ENCODE data around the gene PRPH. TPM values are rescaled to one million over a fixed set of nuclear protein-coding genes. Genes with fewer than 3 reads are reported as not detected.
"Not testable (repeated sequence)": the region's sequence is repeated elsewhere in the genome, so short reads cannot be mapped to it uniquely, and the experiment has no call there.

The PRPH gene
- total RNA-seq, 1 donor from 2014 or later: 3.7 TPM

DNA sequence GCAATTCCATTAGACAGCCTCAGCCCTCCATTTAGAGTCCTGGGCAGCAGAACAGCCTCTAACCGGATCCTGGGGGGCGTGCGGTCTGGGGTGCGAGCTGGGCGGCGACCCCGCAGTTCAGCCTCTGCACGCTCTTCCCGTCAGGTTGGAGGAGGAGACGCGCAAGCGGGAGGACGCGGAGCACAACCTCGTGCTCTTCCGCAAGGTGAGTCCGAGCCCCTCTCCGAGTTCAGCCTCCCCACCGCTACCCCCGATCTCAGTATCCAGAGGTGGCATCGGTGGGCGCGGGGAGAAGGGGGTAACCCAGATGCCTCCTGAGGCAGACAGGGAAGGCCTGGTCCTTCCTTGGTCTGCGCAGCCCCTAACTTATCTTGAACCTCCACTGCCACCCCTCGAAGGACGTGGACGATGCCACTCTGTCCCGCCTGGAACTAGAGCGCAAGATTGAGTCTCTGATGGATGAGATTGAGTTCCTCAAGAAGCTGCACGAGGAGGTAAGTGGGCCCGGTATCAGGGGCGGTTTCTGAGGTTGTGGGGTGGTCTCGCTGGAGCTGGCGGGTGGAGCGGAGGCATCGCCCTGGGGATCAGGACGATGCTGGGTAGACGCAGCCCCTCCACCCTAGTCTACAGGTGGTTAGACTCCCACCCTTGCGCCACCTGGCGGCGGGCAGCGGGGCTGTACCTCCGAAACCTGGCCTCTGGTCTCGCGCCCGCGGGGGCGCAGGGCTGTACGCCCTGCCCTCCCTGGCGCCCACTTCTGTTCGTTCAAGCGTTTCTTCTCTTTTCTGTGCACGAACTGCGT lies 1.3 kb downstream of the PRPH start:
- DNase-seq (ENCODE audit: low spot score) (no peak), ATAC-seq (no peak)
- intact Hi-C loops (cut with DNase I): no loop called here

DNA sequence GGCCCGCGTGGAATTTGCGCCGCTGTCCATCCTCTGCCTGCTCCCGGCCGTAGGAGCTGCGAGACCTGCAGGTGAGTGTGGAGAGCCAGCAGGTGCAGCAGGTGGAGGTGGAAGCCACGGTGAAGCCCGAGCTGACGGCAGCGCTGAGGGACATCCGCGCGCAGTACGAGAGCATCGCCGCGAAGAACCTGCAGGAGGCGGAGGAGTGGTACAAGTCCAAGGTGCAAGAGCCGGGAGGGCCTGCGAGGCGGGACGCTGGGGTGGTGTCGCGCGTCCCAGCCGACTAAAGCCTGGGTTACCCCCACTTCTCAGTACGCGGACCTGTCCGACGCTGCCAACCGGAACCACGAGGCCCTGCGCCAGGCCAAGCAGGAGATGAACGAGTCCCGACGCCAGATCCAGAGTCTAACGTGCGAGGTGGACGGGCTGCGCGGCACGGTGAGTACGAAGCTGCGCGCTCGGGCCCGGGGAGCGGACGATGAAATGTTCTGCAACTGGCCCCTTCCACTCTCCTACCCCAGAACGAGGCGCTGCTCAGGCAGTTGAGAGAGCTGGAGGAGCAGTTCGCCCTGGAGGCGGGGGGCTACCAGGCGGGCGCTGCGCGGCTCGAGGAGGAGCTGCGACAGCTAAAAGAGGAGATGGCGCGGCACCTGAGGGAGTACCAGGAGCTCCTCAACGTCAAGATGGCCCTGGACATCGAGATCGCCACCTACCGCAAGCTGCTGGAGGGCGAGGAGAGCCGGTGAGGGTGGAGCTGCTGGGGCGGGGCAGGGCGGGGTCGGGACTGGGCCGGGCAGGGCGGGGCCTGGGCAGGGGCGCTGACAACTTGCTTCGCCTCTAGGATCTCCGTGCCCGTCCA lies 2.1 kb downstream of the PRPH start:
- DNase-seq (ENCODE audit: low spot score): no peak
- no peak for ATAC-seq
- intact Hi-C loops (cut with DNase I): no loop called here

- no peak for ATAC-seq
- intact Hi-C loops (cut with DNase I): no loop called here
- no peak for DNase-seq (ENCODE audit: low spot score)
Observed at GRCh38 chr12:49297695-49298060, 2.7 kb downstream of the PRPH start.

- intact Hi-C loops (cut with DNase I): no loop called here
- ATAC-seq (no peak), DNase-seq (ENCODE audit: low spot score) (no peak)
Observed at GRCh38 chr12:49298160-49298559, 3.2 kb downstream of the PRPH start.

DNA sequence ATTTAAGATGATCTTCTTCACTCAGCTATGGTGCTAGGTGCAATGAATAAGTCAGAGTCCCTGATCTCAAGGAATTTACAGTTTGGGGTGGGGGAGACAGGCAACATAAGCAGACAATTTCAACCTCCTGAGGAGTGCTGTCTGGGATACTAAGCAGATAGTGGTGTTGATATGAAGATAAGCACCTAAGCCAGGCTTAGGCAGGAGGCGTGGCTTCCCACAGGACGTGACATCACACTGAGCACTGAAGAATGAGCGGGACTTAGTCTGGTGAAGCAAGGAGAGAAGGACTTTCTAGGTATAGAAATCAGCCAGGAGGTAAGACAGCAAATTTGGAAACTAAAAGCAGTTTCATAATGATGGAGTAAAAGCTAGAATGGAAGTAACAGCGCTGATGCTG lies 6.8 kb downstream of the PRPH start:
- intact Hi-C loops (cut with DNase I): no loop called here
- DNase-seq (ENCODE audit: low spot score) (no peak), ATAC-seq (no peak)

GRCh38 chr12:49304161-49304560 lies 9.2 kb downstream of the PRPH start:
- ATAC-seq (no peak), DNase-seq (ENCODE audit: low spot score) (no peak)

GRCh38 chr12:49305762-49306510 lies 11.0 kb downstream of the PRPH start:
- ATAC-seq: no peak
- intact Hi-C loops (cut with DNase I): no loop called here
- no peak for DNase-seq (ENCODE audit: low spot score)

More at GRCh38 chr12:49304161-49304560, 9.2 kb downstream of the PRPH start:
- intact Hi-C loops (cut with DNase I): no loop called here

- intact Hi-C loops (cut with DNase I): no loop called here
- ATAC-seq (no peak), DNase-seq (ENCODE audit: low spot score) (no peak)
Observed at GRCh38 chr12:49309386-49309785, 14.4 kb downstream of the PRPH start.

DNA sequence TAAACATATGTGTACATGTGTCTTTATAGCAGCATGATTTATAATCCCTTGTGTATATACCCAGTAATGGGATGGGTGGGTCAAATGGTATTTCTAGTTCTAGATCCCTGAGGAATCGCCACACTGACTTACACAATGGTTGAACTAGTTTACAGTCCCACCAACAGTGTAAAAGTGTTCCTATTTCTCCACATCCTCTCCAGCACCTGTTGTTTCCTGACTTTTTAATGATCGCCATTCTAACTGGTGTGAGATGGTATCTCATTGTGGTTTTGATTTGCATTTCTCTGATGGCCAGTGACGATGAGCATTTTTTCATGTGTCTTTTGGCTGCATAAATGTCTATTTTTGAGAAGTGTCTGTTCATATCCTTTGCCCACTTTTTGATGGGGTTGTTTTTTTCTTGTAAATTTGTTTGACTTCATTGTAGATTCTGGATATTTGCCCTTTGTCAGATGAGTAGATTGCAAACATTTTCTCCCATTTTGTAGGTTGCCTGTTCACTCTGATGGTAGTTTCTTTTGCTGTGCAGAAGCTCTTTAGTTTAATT lies 15.6 kb downstream of the PRPH start:
- ATAC-seq; DNase-seq (ENCODE audit: low spot score); intact Hi-C loops (cut with DNase I): not testable (repeated sequence)

DNA sequence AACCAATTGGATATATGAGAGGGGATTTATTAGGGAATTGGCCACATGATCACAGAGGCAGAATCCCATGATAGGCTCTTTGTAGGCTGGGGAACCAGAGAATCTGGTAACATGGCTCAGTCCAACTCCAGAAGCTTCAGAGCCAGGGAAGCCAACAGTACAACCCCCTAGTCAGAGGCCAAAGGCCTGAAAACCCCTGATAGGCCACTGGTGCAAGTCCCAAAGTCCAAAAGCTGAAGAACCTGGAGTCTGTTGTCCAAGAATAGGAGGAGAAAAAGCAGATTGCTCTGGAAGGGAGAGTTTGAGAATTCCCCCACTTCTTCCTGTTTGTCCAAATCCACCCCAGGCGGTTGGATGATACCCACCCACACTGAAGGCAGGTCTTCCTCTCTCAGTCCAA lies 19.9 kb downstream of the PRPH start:
- DNase-seq (ENCODE audit: low spot score): no peak
- no peak for ATAC-seq
- intact Hi-C loops (cut with DNase I): no loop called here

GRCh38 chr12:49317118-49317517 lies 22.2 kb downstream of the PRPH start:
- DNase-seq (ENCODE audit: low spot score); intact Hi-C loops (cut with DNase I): not testable (repeated sequence)

DNA sequence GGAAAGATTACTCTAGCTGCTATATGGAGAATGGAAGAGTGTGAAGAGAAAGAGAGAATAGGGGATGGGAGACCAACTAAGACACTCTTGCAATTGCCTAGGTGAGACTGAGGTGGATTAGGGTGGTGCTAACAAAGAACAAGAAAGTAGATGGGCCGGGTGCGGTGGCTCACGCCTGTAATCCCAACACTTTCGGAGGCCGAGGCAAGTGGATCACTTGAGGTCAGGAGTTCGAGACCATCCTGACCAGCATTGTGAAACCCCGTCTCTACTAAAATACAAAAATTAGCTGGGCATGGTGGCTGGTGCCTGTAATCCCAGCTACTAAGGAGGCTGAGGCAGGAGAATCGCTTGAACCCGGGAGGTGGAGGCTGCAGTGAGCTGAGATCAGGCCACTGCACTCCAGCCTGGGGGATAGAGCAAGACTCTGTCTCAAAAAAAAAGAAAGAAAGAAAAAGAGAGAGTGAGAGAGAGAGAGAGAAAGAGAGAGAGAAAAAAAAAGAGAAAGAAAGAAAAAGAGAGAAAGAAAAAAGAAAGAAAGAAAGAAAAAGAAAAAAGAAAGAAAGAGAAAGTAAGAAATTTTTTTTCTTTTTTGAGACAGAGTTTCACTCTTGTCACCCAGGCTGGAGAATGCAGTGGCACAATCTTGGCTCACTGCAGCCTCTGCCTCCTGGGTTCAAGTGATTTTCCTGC lies 25.6 kb downstream of the PRPH start:
- ATAC-seq; intact Hi-C loops (cut with DNase I); DNase-seq (ENCODE audit: low spot score): not testable (repeated sequence)

More at GRCh38 chr12:49317118-49317517, 22.2 kb downstream of the PRPH start:
- ATAC-seq: not testable (repeated sequence)

DNA sequence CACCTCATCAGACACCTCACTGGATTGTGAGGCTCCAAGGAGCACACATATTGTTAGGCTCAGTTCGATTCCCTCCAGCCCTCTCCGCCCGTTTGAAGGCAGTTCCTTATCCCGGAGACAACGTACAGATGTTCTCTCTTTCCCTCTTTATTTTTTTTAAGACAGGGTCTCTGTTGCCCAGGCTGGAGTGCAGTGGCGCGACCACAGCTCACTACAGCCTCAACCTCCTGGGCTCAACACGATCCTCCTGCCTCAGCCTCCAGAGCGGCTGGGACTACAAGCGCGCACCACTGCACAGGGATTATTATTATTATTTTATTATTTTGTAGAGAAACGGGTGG lies 27.4 kb downstream of the PRPH start:
- ATAC-seq (no peak), DNase-seq (ENCODE audit: low spot score) (no peak)
- intact Hi-C loops (cut with DNase I): no loop called here

DNA sequence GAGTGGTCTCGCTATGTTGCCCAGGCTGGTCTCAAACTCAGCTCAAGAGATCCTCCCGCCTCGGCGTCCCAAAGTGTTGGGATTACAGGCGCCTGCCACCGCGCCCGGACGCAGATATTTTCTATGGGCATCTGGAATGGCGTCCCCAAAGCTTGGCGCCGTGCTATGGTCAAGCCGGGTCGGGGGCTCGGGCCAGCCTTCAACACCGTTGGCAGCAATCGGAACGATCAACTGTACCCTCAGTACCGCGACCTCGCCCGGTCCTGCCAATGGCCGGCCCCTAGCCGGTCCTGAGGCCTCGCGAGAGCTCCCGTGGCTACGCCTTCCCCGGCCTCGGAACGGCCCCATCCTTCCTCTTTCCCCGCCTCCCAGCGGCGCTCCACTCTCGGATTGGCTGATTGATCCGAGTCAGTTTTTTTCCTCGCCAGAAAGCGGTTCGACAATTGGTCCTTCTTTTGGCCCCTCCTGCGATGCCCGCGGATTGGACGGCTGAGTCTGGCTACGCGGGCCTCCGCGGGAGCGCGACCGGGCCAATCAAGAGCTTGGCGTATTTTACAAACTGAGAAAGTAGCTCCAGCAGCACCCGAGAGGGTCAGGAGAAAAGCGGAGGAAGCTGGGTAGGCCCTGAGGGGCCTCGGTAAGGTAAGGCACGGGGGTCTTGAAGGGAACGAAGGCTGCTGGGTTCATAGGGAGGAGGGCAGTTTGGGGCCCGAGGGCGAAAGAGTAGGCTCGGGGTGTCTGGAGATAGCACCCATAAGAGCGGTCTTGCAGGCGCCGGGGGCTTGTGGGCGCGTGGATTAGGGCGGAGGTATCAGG lies 28.0 kb downstream of the PRPH start, which contains the start of gene TROAP:
TROAP (plus strand) TSS at position 548 of the 816 bp plus-strand sequence. CDS start 354 bp downstream, outside the sequence.
- ATAC-seq (peak; percentile 100), DNase-seq (ENCODE audit: low spot score) (peak; percentile 98)
- intact Hi-C loops (cut with DNase I): no loop called here

DNA sequence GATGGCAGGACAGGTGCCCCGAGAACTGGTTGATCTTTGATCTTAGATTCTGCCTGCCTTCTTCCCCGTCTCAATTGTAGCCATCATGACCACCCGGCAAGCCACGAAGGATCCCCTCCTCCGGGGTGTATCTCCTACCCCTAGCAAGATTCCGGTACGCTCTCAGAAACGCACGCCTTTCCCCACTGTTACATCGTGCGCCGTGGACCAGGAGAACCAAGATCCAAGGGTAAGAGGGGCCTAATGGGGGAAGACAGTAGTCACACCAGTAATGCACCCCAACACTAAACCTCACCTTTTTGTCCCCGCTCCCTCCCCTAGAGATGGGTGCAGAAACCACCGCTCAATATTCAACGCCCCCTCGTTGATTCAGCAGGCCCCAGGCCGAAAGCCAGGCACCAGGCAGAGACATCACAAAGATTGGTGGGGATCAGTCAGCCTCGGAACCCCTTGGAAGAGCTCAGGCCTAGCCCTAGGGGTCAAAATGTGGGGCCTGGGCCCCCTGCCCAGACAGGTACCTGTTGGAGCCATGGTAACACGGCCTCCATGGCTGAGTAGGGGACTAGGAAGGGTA lies 28.7 kb downstream of the PRPH start:
- no peak for DNase-seq (ENCODE audit: low spot score)
- intact Hi-C loops (cut with DNase I): no loop called here
- no peak for ATAC-seq

DNA sequence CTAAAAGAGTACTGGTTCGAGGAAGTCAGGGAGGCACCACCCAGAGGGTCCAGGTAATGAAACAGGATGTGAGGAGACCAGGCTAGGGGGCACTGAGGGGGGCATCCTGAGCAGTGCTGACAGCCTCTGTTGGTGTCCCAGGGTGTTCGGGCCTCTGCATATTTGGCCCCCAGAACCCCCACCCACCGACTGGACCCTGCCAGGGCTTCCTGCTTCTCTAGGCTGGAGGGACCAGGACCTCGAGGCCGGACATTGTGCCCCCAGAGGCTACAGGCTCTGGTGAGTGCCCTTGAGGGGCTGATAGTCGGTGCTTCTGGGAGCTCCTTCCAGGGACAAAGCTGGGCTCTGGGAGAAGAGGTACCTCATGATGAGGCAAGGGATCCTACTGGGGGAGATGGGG lies 30.7 kb downstream of the PRPH start:
- intact Hi-C loops (cut with DNase I): no loop called here
- no peak for ATAC-seq
- peak; percentile 35 for DNase-seq (ENCODE audit: low spot score)

DNA sequence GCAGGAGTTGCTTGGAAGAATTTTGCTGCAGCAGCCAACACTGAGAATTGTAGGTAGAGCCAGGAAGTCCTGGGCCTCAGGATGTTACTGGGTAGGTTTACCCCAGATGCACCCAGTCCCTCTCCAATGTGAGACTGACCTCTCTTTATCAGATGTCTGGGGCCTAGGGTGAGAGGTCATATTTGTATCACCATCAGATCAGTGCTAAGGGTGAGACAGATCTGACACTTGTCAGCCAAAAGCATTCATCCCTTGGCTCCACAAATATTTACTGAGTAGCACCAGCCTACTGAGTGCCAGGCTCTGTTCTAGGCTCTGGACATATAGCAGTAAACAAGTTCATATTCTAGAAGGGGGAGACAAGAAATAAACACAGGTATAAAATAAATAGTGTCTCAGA lies 32.4 kb downstream of the PRPH start:
- ATAC-seq (no peak), DNase-seq (ENCODE audit: low spot score) (no peak)
- intact Hi-C loops (cut with DNase I): no loop called here

Data from sciatic nerve (tissue), 2 donors.